ENCODE results near the gene C18orf32.

- TF ChIP-seq CTCF (IDR thresholded peaks at IDR 0.05) (peak; percentile 72 to 90 (median 86)), POLR2A (IDR thresholded peaks at IDR 0.05) (no peak)
Observed at GRCh38 chr18:49510393-49511115, 23.5 kb upstream of the C18orf32 start.

Measured in right lobe of liver (tissue), 4 donors.